Trophoblast cell (in vitro differentiated cells and primary cell): ENCODE results near the gene NGB.
A peak's percentile ranks its signal among the peaks of the same experiment; 100 is the strongest.

Experiments used
- DNase-seq, 2 donors: peaks; one replicate each; pipeline ENCODE4 v3.0.0-alpha.2; 2016
- H2AFZ ChIP-seq: 2 replicates; pipeline ENCODE4 v1.6.1; 2013; ENCODE audit warnings: low read length, moderate library complexity, mild to moderate bottlenecking; ENCODE audit not compliant: insufficient read depth, poor library complexity
- H2AK5ac ChIP-seq: 2 replicates; pipeline ENCODE4 v1.6.1; 2013; ENCODE audit warnings: mild to moderate bottlenecking, low read length
- H2BK120ac ChIP-seq: 2 replicates; pipeline ENCODE4 v1.6.1; 2013; ENCODE audit warnings: low read length, mild to moderate bottlenecking, moderate library complexity; ENCODE audit not compliant: insufficient read depth, poor library complexity
- H2BK12ac ChIP-seq: 2 replicates; pipeline ENCODE4 v1.6.1; 2013; ENCODE audit warnings: mild to moderate bottlenecking, low read length, moderate library complexity
- H2BK5ac ChIP-seq: 2 replicates; pipeline ENCODE4 v1.6.1; 2013; ENCODE audit warnings: low read length, low read depth, moderate library complexity, mild to moderate bottlenecking; ENCODE audit not compliant: poor library complexity
- H3K14ac ChIP-seq: 2 replicates; pipeline ENCODE4 v1.6.1; 2013; ENCODE audit warnings: mild to moderate bottlenecking, low read length
- H3K18ac ChIP-seq: 2 replicates; pipeline ENCODE4 v1.6.1; 2013; ENCODE audit warnings: mild to moderate bottlenecking, low read length
- H3K23ac ChIP-seq: 2 replicates; pipeline ENCODE4 v1.6.1; 2013; ENCODE audit warnings: low read length
- H3K27ac ChIP-seq: 2 replicates; pipeline ENCODE4 v1.5.1; 2013; ENCODE audit warnings: low read depth, mild to moderate bottlenecking, inconsistent platforms, low read length, moderate library complexity
- H3K27me3 ChIP-seq: 2 replicates; pipeline ENCODE4 v1.6.1; 2013; ENCODE audit warnings: inconsistent platforms, mild to moderate bottlenecking, low read length, moderate library complexity; ENCODE audit not compliant: insufficient read depth
- H3K36me3 ChIP-seq, 2 experiments: 1 replicate in 1 of 2; 2 replicates in 1 of 2; pipeline ENCODE4 v1.6.1; 2013; ENCODE audit warnings: low read length in 2 of 2, mild to moderate bottlenecking in 2 of 2, moderate library complexity in 1 of 2; ENCODE audit not compliant: insufficient read depth in 2 of 2, control insufficient read depth in 1 of 2
- H3K4ac ChIP-seq: 2 replicates; pipeline ENCODE4 v1.6.1; 2013; ENCODE audit warnings: low read depth, mild to moderate bottlenecking, low read length, moderate library complexity
- H3K4me1 ChIP-seq, 2 experiments: 1 replicate in 1 of 2; 2 replicates in 1 of 2; pipeline ENCODE4 v1.6.1; 2013; ENCODE audit warnings: low read length in 2 of 2, mild to moderate bottlenecking in 2 of 2, moderate library complexity in 1 of 2; ENCODE audit not compliant: insufficient read depth in 2 of 2, control insufficient read depth in 1 of 2
- H3K4me2 ChIP-seq: 2 replicates; pipeline ENCODE4 v1.6.1; 2013; ENCODE audit warnings: inconsistent platforms, mild to moderate bottlenecking, low read length, moderate library complexity
- H3K4me3 ChIP-seq: 2 replicates; pipeline ENCODE4 v1.5.1; 2013; ENCODE audit warnings: mild to moderate bottlenecking, low read depth, low read length, inconsistent platforms
- H3K79me1 ChIP-seq: one replicate; pipeline ENCODE4 v1.6.1; 2013; ENCODE audit warnings: low read length
- H3K79me2 ChIP-seq: 2 replicates; pipeline ENCODE4 v1.6.1; 2013; ENCODE audit warnings: low read length, mild to moderate bottlenecking; ENCODE audit not compliant: control insufficient read depth, insufficient read depth, poor library complexity
- H3K9ac ChIP-seq: 2 replicates; pipeline ENCODE4 v1.6.1; 2013; ENCODE audit warnings: mild to moderate bottlenecking, low read length
- H3K9me3 ChIP-seq: 2 replicates; pipeline ENCODE4 v1.6.1; 2013; ENCODE audit warnings: low read depth, mild to moderate bottlenecking, control low read depth, inconsistent platforms, low read length; ENCODE audit not compliant: insufficient read depth
- H4K12ac ChIP-seq: 2 replicates; pipeline ENCODE4 v1.6.1; 2013; ENCODE audit warnings: low read depth, mild to moderate bottlenecking, low read length, moderate library complexity
- H4K8ac ChIP-seq: 2 replicates; pipeline ENCODE4 v1.6.1; 2013; ENCODE audit warnings: low read depth, mild to moderate bottlenecking, low read length, moderate library complexity
- H4K91ac ChIP-seq: one replicate; pipeline ENCODE4 v1.6.1; 2013; ENCODE audit warnings: low read depth, mild to moderate bottlenecking, low read length, moderate library complexity
- WGBS: extraction: QIAGEN DNeasy Blood & Tissue Kit; methylation state at CpG from one replicate; pipeline ENCODE4 v1.1.7; 2013; ENCODE audit warnings: missing lambda C conversion rate; ENCODE audit not compliant: insufficient read length, insufficient coverage; ENCODE audit errors: extremely low coverage; 5-methylcytosine and 5-hydroxymethylcytosine counted together

NGB gene

DNA sequence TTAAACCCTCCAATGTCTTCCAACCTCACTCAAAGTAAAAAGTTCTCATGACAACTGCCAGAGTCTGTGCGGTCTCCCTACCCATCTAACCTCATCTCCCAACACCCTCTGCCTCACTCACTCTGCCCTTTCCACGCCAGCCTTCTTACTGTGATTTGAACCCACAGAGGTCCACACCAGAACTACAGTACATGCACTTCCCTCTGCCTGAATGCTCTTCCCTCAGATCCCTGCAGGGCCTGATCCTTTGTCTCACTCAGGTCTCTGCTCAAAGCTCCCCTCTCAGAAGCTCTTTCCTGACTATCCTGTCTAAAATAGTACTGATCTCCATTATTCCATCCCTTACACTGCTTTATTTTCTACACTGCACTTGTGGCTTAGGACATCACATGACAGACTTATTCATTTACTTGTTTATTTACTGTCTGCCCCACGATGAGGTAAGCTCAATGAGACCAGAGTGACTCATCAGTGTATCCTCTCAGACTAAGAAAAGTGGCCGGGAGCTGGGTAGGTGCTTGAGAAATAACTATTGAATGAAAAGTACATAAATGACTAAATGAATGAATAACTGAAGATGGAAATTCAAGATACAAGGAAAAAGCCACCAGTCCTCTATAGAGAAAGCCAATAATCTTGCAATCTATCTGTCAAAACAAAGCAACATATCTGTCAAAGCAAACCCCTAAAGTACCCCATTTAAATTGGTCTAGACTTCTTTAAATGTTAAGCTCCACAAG, 32.6 kb upstream of the NGB start:
- Histone ChIP-seq H3K79me2 (peaks cover 6% of the 10 kb centered on the region), H3K4me2 (peak overlapping the region; percentile 7), H3K79me1 (peaks cover 36% of the 10 kb centered on the region), H2BK12ac (peak overlapping the region; percentile 86), H4K8ac (peak overlapping the region; percentile 66), H4K12ac (peak overlapping the region; percentile 17), H3K4me3 (no peak overlapping the region), H3K18ac (peak overlapping the region; percentile 64), H3K23ac (no peak overlapping the region), H2AK5ac (peak overlapping the region; percentile 60), H3K14ac (peak overlapping the region; percentile 80), H4K91ac (peak overlapping the region; percentile 91), H2AFZ (no peak overlapping the region), H2BK120ac (peak overlapping the region; percentile 89), H3K36me3 (peaks cover 2 to 12% of the 10 kb centered on the region in 2 experiments), H3K4ac (peak overlapping the region; percentile 56), H3K27me3 (no peaks in the 10 kb centered on the region), H3K4me1 (peaks cover 30 to 38% of the 10 kb centered on the region in 2 experiments), H3K9me3 (no peaks in the 10 kb centered on the region), H3K27ac (peak overlapping the region; percentile 93), H2BK5ac (peak overlapping the region; percentile 96), H3K9ac (no peak overlapping the region)
- WGBS = no CpG with 5 or more reads among the region's 4 CpGs
- peak; percentile 60 to 79 for DNase-seq

DNA sequence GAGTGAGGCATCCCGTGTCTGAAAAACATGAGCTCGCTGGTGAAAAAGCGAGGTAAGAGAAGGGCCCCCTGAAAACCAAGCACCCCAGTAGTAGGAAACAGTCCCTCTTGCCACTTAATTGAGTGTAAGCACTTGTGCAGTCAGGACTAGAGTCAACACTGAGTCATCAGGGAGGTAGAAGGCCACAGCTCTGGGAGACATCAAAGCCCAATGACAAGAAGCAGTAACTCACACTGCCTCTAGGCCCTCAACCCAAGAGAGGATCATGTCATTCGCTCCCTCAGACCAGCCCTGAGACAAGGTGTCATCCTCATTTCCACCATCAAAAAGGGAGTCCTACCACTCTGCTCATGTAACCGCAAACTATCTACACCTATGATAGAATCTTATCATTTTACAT, 31.9 kb upstream of the NGB start:
- no CpG with 5 or more reads among the region's 5 CpGs for WGBS
- H2BK5ac ChIP-seq = peak overlapping the region; percentile 47

DNA sequence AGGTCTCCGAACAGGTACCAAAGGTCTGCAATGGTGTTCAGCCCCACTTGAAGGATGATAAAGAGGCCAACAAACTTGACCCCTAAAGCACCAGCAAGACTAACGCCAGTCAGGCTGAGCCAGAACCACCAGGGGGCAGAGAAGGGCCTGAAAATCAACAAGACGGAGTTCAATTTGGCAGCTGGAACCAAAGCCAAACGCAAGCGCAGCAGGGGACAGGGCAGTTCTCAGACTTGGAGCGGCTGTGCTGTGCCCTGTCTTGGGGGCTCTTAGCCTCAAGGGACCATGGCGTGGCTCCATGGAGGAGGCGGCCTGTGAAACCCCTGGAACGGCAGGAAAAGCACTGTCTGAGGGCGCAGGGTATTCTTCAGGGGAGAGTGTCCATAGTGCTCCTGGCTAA, 30.1 kb upstream of the NGB start:
- Histone ChIP-seq H3K4me3 (no peak overlapping the region), H3K4me1 (peaks cover 19 to 25% of the 10 kb centered on the region in 2 experiments), H4K91ac (peak overlapping the region; percentile 46), H2BK5ac (no peak overlapping the region), H3K27me3 (no peaks in the 10 kb centered on the region), H2BK12ac (peak overlapping the region; percentile 30), H2AFZ (no peak overlapping the region), H2BK120ac (peak overlapping the region; percentile 23), H3K18ac (peak overlapping the region; percentile 23), H4K12ac (no peak overlapping the region), H3K23ac (no peak overlapping the region), H2AK5ac (peak overlapping the region; percentile 51), H3K36me3 (peaks cover 12 to 32% of the 10 kb centered on the region in 2 experiments), H3K79me1 (peaks cover 23% of the 10 kb centered on the region), H3K27ac (no peak overlapping the region), H4K8ac (peak overlapping the region; percentile 18), H3K79me2 (peaks cover 6% of the 10 kb centered on the region), H3K9me3 (no peaks in the 10 kb centered on the region), H3K9ac (no peak overlapping the region), H3K4me2 (no peak overlapping the region), H3K4ac (no peak overlapping the region), H3K14ac (peak overlapping the region; percentile 45)
- DNase-seq = peak; percentile 71 to 90
- no CpG with 5 or more reads among the region's 10 CpGs for WGBS

More for the DNA sequence above, 31.9 kb upstream of the NGB start:
- H3K4ac ChIP-seq = no peak overlapping the region
- no peak overlapping the region for H2AK5ac ChIP-seq
- H3K4me1 ChIP-seq = peaks cover 30 to 38% of the 10 kb centered on the region in 2 experiments
- peaks cover 5 to 19% of the 10 kb centered on the region in 2 experiments for H3K36me3 ChIP-seq
- peaks cover 36% of the 10 kb centered on the region for H3K79me1 ChIP-seq
- H3K4me3 ChIP-seq = no peak overlapping the region
- peaks cover 6% of the 10 kb centered on the region for H3K79me2 ChIP-seq
- peak overlapping the region; percentile 75 for H4K91ac ChIP-seq
- H3K23ac ChIP-seq = no peak overlapping the region
- H3K18ac ChIP-seq = peak overlapping the region; percentile 12
- no peak overlapping the region for H3K4me2 ChIP-seq
- H3K27me3 ChIP-seq = no peaks in the 10 kb centered on the region
- H4K8ac ChIP-seq = no peak overlapping the region
- no peak overlapping the region for H2AFZ ChIP-seq
- H3K27ac ChIP-seq = peak overlapping the region; percentile 93
- H4K12ac ChIP-seq = no peak overlapping the region
- no peaks in the 10 kb centered on the region for H3K9me3 ChIP-seq
- H3K9ac ChIP-seq = no peak overlapping the region
- H3K14ac ChIP-seq = no peak overlapping the region
- DNase-seq = peak; percentile 26 to 32
- peak overlapping the region; percentile 27 for H2BK12ac ChIP-seq
- H2BK120ac ChIP-seq = peak overlapping the region; percentile 89

DNA sequence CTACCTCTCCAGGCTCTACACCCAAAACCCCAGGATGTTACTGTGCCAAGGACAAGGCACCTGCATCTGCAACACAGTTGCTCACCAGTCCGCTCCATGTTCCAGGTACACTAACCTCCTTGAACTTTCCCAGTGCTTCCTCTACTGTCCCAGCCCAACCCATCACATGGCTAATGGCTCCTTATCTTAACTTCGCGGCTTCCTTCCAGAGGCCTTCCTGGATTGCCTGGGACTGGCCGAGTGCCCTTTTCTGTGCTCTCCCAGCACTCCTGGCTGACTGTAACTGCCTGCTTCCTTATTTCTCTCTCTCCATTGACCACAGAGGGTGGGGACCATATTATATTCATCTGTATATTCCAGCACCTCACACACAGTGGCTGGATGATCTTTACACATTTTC, 28.8 kb upstream of the NGB start:
- Histone ChIP-seq H2BK12ac (no peak overlapping the region), H3K14ac (no peak overlapping the region), H4K12ac (no peak overlapping the region), H3K27me3 (no peaks in the 10 kb centered on the region), H3K4me3 (no peak overlapping the region), H2AFZ (no peak overlapping the region), H3K18ac (no peak overlapping the region), H4K8ac (no peak overlapping the region), H2BK5ac (no peak overlapping the region), H3K4me1 (peaks cover 12 to 17% of the 10 kb centered on the region in 2 experiments), H3K9me3 (no peaks in the 10 kb centered on the region), H4K91ac (no peak overlapping the region), H2BK120ac (no peak overlapping the region), H3K9ac (no peak overlapping the region), H3K23ac (no peak overlapping the region), H3K4me2 (no peak overlapping the region), H3K27ac (no peak overlapping the region), H3K36me3 (peaks cover 15 to 32% of the 10 kb centered on the region in 2 experiments), H3K4ac (no peak overlapping the region), H2AK5ac (no peak overlapping the region), H3K79me2 (peaks cover 4% of the 10 kb centered on the region), H3K79me1 (peaks cover 17% of the 10 kb centered on the region)
- WGBS = no CpG with 5 or more reads among the region's 4 CpGs
- DNase-seq = no peak
